Ramos (cell line): ENCODE measurements around the gene MGMT.

Source experiments
- in situ Hi-C: fragments of 300-500 bp; cut with MboI; formaldehyde crosslinking; loops from one replicate; pipeline ENCODE4 v1.14.3; 2022; ENCODE audit warnings: low sequenced_read_pairs; ENCODE audit not compliant: unreplicated experiment

MGMT gene

DNA sequence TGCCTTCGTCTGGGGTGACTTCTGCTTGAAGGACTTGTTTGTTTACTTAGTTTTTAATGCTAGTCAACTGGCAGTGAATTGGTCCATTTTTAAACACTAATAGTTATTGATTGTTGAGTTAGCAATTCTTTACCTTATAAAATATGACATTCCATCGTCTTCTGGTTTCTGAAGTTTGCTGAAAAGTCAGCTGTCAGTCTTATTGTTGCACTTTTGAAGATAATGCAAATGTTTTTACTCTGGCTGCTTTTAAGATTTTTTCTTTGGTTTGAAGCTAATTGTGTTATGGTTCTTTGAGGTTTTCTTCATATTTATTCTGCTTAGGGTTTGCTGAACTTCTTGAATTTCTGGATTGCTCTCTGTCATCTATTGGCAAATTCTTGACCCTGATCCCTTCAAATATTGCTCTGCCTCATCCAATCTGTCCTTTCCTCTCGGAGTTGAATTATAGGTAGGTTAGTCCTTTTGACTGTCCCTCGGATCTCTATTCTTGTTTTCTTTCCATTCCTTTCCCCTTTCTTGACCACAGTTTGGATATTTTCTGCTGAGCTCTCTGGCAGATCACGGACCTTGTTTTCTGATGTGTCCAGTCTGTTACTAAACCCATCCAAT lies 24.2 kb downstream of the MGMT start:
- in situ Hi-C loops = no loop called here

DNA sequence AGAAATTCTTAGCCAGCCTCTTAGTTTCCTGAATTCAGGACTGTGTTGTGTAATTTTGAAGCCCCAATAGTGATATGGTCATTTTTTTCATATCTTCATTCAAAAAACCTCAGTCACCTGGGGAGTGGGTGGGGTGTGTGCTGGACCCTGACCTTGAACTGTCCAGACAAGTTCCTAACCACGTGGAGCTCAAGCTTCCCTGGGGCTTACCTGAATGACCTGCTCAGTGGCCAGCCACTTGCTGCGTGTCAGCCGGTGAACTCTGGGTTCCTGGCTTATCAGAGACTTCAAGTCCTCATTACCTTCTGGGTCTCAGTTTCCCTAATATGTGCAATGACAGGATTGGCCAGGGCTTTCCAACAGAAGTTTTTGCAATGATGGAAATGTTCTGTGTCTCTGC lies 27.1 kb downstream of the MGMT start:
- in situ Hi-C loops = no loop called here

DNA sequence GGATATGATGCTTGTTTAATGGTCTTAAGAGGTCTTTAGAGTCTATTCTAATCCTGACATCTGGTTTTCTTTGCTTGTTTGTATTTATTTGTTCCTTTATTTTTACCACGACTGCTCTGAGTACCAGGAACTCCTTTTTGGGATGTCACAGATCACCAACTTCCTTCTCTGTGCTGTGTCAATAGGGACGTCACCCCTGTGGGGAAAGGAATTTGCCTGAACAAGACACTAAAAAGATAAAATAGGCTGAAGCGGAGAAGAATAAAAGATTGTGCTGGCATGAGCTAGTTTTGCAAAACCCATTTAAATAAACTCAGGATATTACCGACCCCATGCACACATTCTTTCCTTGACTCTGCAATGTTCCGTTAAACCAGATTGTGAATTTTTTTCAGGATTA lies 27.7 kb downstream of the MGMT start:
- in situ Hi-C loops = no loop called here

DNA sequence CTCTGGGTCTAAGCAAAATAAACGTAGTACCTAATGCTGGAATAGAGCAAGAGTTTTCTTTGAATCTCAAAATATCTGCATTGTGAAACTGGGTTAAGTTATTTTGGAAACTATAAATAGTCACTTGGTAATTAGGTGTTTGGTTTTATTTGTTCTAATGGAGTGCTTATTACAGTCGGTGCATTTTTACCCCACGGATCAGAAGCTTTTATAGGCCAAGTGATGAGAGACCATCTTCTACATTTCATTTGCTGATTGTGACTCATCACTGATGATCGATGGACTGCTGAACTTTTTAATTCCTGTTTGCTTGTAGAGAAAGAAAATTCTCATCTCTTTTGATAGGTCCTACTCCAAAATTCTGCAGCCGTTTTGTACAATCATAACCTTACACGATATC lies 28.2 kb downstream of the MGMT start:
- in situ Hi-C loops = no loop called here

DNA sequence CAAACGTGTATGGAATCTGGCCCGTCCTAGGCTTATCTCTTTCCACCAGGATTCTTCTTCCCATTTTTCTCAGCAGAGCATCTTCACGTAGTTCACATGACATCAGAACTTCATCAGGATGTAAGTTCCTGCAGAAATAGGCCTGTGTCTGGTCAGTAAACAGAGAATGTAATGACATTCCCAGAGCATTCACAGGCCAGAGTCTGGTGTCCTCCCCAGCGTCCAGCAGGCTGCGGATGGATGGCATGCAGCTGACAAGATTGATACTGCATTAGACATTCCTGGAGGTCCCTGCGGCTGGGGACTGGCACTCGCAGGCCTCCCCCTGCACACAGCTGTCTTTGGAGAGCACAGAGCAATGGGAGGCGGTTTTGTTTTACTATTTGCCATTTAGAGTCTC lies 28.7 kb downstream of the MGMT start:
- in situ Hi-C loops = no loop called here

DNA sequence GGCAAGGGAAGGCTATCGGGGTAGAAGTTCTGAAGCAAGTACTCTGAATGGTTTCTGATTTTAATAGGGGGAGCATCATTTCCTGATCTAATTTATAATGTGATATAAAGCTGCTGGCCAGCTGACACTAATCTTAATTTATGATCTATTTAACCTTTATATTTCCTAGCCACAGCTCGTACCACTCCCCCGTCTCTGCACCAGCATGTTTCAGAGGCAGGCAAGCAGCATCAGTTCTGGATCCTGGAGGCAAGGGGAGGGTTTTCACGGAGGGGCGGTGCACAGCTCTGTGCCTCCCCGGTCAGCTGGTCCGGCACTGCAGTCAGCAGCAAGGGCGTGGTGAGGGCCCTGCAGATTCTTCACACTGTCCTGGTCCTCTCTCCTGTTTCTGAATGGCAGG lies 30.0 kb downstream of the MGMT start:
- in situ Hi-C loops = no loop called here

DNA sequence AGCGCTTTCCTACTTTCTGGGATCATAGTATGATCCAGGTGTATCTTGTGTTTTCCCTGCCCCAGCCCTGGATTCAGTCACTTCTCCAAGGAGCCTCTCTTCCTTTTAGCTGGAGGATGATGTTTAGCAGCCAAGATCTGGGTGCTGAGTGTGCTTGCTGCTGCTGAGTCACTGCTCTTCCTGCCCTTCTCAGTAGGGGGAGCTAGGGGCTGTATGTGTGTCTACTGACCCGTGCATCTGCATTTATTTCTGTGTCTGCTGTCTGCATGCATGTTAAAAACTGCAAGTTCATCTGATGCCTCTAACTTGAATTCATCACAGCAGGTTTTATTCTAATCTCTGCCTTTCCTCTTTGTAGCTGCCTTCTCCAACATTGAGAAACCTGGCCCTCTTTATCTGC lies 31.6 kb downstream of the MGMT start:
- in situ Hi-C loops = no loop called here

DNA sequence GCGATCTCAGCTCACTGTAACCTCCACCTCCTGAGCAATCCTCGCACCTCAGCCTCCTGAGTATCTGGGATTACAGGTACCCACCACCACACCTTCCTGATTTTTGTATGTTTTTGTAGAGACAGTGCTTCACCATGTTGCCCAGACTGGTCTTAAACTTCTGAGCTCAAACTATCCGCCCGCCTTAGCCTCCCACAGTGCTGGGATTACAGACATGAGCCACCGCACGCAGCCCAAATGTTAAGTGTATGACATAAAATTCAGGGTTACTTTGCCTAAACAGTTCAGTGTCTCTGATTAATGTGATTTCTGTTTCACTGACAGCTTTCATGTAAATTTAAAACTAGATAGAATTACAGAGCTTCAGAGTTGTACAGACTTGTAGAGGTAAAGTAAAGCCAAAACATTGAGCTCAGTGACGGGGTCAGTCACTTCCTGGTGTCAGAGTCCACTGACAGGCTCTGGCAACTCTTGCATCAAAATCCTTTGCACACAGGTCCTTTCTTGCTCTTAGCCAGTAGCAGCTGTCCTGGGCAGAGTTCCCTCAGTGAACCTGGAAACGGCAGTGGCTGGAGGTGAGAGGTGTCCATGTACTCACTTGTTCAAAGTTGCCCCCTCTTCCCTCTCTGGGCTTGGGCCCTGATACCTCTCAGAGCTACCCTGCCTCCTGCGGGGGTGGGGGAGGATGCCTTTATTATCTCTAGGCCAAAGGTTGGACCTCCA lies 33.7 kb downstream of the MGMT start:
- in situ Hi-C loops = no loop called here

DNA sequence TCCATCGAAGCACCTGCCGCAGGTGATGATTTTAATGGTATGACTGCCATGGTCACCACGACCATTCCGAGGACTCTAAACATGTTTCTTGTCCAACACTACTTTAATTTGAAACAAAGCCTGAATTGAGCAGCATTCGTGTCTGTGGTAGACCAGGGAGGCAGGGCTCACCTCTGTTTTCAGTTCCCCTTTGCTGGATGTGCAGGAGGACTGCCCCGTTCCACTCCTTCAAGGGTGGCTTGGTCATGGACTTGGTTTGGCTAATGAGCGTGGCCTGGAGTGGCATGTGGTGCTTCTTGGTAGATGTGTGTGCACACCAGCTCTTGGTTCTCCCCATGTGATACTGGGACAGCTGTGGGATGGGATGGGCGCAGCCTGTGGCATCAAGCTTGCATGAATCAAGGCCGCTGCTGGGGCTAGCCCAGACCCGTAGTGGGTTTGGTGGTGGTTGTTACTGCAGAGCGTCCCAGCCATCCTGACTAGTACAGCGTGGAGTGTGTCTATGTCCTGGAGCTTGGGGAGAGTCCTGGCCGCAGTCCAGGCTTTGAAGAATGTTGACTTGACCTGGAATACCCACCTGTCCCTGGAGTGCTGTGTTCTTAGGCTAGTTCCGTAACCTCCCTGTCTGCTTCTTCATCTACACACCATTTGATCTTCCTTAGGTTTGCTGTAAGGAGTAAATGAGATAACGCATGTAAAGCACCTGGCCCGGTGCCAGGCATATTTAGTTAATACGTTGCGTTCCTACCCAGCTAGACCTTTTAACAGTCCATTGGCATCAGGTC lies 34.8 kb downstream of the MGMT start:
- in situ Hi-C loops = no loop called here

DNA sequence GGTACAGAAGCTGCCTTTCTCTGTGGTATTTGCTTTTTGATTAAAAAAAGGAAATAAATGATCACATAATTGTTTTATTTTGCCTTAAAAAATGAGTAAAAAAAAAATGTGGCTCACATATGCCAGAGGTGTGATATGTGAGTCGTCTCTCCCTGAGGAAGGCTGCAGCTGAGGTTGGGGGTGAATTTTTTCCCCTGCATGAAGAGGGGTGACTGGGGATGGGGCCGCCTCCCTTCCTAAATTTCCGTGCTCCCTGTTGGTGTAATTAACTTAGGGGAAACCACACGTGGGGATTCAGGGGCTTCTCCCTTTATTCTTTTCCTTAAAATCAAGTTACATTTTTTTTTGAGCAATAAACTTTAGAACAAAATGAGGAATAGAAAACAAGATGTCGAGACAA lies 35.4 kb downstream of the MGMT start:
- in situ Hi-C loops = no loop called here

DNA sequence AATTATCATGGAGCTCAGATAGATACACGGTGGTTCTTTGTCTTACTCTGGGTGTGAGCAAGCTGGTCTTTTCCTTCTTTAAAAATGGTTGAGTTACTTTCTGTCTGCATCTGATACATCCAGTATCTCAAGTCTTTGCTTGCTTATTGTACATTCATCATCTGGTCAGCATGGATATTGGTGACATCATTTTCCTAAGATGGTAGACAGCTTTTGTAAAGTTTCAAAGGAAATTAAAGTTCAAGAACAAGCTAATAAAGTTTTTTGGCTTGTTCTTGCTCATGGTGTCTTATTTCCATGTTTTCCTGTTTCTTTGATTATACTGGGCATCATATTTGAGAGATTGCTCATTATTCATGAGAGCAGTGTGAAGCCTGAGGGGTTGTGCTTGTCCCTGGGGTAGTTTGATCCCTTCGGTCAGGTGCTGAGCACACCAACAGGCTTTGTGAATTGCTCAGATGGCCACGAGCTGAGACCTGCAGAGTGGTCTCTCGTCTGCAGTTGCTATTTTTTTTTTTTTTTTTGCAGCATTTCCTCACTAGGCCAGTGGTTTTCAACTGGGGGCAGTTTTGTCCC lies 38.5 kb downstream of the MGMT start:
- in situ Hi-C loops = no loop called here

DNA sequence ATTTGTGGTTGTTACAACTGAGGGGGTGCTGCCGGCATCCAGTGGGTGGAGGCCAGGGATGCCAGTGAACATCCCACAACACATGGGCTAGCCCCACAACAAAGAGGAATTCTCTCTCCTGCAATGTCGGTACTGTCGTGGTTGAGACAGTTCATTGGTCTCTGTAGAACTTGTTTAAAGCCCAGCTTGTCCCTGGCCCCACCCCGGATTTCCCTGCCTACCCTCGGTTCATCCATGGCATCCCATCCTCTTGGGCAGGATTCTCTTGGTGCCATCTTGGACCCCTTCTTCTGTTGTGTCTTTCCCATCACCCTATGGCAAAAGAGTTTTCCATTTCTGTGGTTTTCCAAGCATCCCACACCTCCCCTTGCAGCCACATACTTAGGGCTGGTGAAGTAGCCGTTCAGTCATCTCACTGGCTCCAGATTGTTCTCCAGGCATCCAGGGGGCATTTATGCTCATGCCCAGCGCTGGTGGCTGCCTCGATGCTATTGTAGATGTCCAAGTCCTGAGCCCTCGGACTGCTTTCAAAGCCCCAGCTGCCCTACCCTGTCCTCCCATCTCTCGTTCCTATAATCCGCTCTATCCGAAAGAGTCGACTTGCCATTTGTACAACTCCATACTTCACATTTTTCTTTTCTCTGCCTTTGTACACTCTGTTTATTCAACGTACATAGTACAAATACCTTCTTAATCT lies 39.2 kb downstream of the MGMT start:
- in situ Hi-C loops = no loop called here

DNA sequence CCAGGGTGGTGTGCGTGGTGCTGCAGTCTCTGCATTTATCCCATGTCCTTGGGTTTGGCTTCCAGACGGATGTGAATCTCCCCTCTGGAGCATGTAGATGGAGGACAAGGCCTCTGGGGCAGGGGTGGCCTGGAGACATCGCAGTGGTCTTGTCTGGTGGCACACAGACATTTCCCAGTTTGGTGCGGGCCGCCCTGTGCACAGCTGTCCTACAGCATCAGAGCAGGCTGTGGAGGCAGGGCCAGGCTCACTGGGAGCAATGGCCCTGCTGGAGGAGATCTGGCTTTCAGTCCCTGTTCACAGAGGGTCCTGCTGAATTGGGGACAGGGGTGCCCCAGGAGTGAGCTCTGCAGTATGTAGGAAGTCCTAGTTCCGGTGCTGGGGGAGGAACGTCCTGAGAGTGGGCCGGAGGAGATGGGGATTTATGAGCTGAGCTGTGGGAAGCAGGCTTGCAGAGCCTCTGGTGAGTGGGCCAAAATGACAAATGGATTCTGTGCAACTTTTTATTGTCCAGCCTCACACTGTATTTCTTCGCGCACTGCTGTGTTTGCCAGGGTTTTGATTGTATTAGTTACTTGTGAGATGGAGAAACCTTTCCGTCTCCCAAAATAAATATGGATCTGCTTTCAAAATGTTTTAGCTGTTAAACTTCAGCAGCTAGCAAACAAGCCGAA lies 40.3 kb downstream of the MGMT start:
- in situ Hi-C loops = no loop called here

DNA sequence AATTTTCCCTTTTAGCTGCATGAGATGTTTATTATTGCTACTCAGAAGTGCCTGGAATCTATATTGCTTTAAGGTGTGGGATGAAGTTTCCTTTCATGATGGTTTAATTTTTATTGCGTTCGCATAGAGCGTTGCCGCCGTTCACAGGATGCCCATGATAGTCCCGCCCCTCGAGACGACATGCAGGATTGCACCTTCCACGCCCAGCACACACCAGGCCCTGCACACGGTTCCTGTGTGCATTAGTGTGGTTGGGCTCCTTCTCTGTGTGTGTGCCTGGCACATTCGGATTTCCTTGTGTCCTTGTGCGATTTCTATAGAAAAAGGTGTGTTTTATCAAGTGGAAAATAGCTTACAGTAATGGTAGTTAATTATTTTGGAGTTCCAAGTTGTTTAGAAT lies 42.1 kb downstream of the MGMT start:
- in situ Hi-C loops = no loop called here

DNA sequence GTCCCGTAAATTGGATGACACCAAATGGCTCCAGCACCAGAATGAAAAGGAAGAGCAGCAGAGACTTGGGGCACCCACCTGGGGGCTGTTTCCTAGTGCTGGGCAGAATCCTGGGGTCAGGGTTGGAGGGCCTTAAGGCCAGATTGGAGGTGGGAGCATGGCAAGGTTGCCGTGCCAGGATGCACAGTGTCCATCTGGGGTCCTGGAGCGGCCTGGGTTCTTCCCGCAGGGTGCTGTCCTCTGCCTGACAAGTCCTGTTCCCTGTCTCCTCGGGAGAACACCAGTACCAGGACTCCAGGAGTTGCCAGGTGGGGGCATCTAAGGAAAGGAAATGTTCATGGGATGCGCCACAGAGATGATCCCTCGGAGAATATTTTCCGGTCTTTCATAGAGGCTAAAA lies 42.8 kb downstream of the MGMT start:
- in situ Hi-C loops = no loop called here

DNA sequence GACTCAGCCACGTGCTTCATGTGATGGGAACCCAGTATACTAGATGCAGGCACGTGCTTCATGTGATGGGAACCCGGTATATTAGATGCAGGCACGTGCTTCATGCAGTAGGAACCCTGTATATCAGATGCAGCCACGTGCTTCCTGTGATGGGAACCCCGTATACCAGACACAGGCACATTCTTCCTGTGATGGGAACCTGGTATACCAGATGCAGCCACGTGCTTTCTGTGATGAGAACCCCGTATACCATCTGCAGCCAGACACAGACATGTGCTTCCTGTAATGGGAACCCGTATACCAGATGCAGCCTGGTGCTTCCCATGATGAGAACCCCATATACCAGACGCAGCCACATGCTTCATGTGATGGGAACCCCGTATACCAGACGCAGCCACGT lies 44.0 kb downstream of the MGMT start:
- in situ Hi-C loops = no loop called here

DNA sequence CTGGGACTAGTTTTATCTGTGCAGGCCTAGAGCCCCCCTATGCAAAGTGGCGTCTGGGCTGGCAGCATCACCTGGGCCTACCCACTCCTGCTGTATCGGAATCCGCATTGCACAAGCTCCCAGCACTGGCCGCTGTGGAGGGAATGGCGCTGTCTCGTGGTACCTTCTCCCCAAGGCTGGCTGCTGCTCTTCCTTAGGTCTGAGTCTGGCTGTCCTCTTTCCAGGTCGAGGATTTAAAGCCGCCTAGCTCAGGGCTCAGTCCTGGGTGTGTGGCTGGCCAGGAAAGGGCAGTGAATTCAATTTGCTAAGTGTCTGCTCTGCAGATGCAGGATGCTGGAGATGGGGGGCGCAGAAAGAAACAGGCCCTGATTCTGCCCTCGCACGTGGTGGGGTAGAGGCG lies 44.7 kb downstream of the MGMT start:
- in situ Hi-C loops = no loop called here

DNA sequence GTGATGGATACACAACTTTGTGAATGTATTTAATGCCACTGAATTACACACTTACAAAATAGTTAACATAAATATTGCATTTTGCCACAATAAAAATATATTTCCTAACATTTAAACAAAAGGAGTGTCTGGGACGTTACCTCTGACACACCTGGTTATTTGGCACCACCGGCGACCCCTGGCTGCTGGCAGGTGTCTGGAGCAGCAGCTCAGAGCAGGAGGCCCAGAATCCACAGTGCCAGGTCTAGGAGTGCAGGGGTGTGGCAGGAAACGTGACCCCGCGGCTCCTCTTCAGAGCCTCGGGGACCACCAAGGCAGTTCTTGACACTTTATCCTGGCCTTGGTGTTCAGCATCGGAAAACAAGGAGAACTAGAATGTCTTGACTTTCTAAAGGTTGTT lies 46.3 kb downstream of the MGMT start:
- in situ Hi-C loops = no loop called here

DNA sequence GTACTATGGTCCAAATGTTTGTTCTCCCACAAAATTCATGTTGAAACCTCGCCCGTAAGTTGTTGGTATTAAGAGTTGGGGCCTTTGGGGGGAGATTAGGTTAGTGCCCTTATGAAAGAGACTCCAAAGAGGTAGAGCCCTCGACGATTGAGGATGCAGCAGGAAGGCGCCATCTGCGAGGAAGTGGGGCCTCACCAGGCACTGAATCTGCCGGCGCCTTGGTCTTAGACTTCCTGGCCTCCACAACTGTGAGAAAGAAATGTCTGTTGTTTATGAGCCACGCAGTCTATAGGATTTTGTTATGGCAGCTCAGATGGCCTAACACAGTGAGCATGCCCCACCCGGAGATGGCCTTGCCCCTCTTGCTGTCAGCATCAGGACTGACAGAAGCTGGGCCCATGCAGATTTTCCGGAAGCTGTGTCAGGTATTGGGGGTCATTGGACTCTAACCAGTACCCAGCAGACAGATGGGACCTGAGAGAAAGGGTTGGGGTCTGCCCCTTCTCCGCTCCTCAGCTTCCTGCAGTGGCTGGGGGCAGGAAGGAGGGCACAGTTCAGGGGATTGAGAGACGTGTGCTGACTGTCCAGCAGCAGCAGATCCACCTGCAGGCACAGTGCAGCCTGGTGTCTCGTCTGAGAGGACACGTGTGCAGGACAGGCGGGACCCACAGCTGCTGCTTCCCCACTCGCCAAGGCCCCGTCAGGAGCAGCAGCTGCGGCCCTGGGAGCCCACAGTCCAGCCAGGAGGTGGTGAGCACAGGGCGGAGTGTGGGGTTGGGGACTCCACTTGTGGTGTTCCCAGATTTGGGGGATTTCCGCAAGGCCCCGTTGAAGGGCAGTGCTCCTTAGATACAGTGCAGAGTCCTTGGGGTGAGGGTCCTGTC lies 47.8 kb downstream of the MGMT start:
- in situ Hi-C loops = no loop called here
